Body of pancreas (tissue), 4 donors: ENCODE results near the gene DIS3L2. TPM values are rescaled to one million over a fixed set of nuclear protein-coding genes. Genes with fewer than 3 reads are reported as not detected.

ENCODE experiments used
- ATAC-seq: fragments of 150-250 bp; one replicate; pipeline ENCODE4 v1.9.1; 2016
- DNase-seq, 4 donors: peaks; one replicate each; pipeline ENCODE4 v3.0.0-alpha.2; 2019
- H3K27ac ChIP-seq, 4 donors: fragments of 200-600 bp; sonication (generic); 1 replicate in 3 of 4; 2 replicates in 1 of 4; pipeline versions ENCODE4 v1.5.1 to v1.6.1; 2016 to 2019; ENCODE audit warnings: mild to moderate bottlenecking in 1 of 4, mixed read lengths in 1 of 4, moderate library complexity in 1 of 4
- H3K27me3 ChIP-seq, 2 donors: fragments of 200-600 bp; sonication (generic); one replicate each; pipeline ENCODE4 v1.6.0; 2016; ENCODE audit warnings: mild to moderate bottlenecking in 1 of 2
- H3K36me3 ChIP-seq, 2 donors: fragments of 200-600 bp; sonication (generic); replicated peaks in 1 of 2; 2 replicates each; pipeline ENCODE4 v1.5.1; 2016; ENCODE audit warnings: low read depth in 2 of 2; ENCODE audit not compliant: insufficient read depth in 1 of 2
- H3K4me1 ChIP-seq: fragments of 200-600 bp; sonication (generic); one replicate; pipeline ENCODE4 v1.6.0; 2016
- H3K4me3 ChIP-seq, 2 donors: fragments of 200-600 bp; sonication (generic); 1 replicate in 1 of 2; 2 replicates in 1 of 2; pipeline ENCODE4 v1.5.1; 2016 to 2019
- H3K9me3 ChIP-seq, 3 donors: fragments of 200-600 bp; sonication (generic); 1 replicate in 2 of 3; 2 replicates in 1 of 3; pipeline ENCODE4 v1.5.1; 2016
- CTCF ChIP-seq, 7 experiments: fragments of 450-650 bp in 4 of 7; fragments of 200-600 bp in 3 of 7; sonication (generic) in 3 of 7; IDR thresholded peaks; one replicate each; pipeline ENCODE4 v1.5.1; 2016 to 2019; ENCODE audit warnings: antibody characterized with exemption in 7 of 7
- POLR2A ChIP-seq, 3 donors: fragments of 450-650 bp; IDR thresholded peaks; one replicate each; pipeline ENCODE4 v1.6.1; 2016; ENCODE audit warnings: antibody characterized with exemption in 3 of 3, mild to moderate bottlenecking in 2 of 3
- WGBS, 2 donors: methylation state at CpG; one replicate each; pipeline ENCODE4 v1.1.5; 2017; 5-methylcytosine and 5-hydroxymethylcytosine counted together
- intact Hi-C: fragments of 100-400 bp; cut with DNase I; formaldehyde crosslinking; loops from one replicate; pipeline ENCODE4 v1.15.1; 2023
- total RNA-seq, 2 donors: library from RNA; depleted of rRNA; stranded (reverse); fragments of >200 nt; gene quantifications; one replicate each; pipeline ENCODE4 v1.1.0, GENCODE V29; 2016

DIS3L2 gene
- total RNA-seq, 2 donors from 2014 or later, result 27.8 to 113 TPM

GRCh38 chr2:232341739-232342126, 380.2 kb downstream of the DIS3L2 start:
- no peak for ATAC-seq
- no peaks in the 10 kb centered on the region for H3K36me3 ChIP-seq
- no peak overlapping the region for H3K27ac ChIP-seq
- TF ChIP-seq CTCF (IDR thresholded peaks at IDR 0.05) (no peak), POLR2A (IDR thresholded peaks at IDR 0.05) (no peak)
- no peaks in the 10 kb centered on the region for H3K9me3 ChIP-seq
- intact Hi-C loops, result no loop called here
- no peak overlapping the region for H3K4me3 ChIP-seq
- 83 to 84% methylated on average over 4 of the region's 4 CpGs for WGBS, 2 donors
- no peak for DNase-seq
- no peaks in the 10 kb centered on the region for H3K27me3 ChIP-seq
- no peaks in the 10 kb centered on the region for H3K4me1 ChIP-seq

- DNase-seq (peak in 1 of 4 donors; percentile 4), ATAC-seq (no peak)
- Histone ChIP-seq H3K27me3 (no peaks in the 10 kb centered on the region), H3K9me3 (no peaks in the 10 kb centered on the region), H3K36me3 (no peaks in the 10 kb centered on the region), H3K27ac (no peak overlapping the region), H3K4me3 (no peak overlapping the region), H3K4me1 (no peaks in the 10 kb centered on the region)
- intact Hi-C loops, result no loop called here
- no peak for TF ChIP-seq CTCF (IDR thresholded peaks at IDR 0.05)
- TF ChIP-seq POLR2A (IDR thresholded peaks at IDR 0.05), result no peak
- WGBS, 2 donors, result 69 to 71% methylated on average over 15 to 19 of the region's 19 CpGs
Observed at GRCh38 chr2:232342635-232343565, 381.4 kb downstream of the DIS3L2 start.

- Histone ChIP-seq H3K9me3 (no peaks in the 10 kb centered on the region), H3K27ac (no peak overlapping the region), H3K27me3 (no peaks in the 10 kb centered on the region), H3K4me1 (no peaks in the 10 kb centered on the region), H3K4me3 (no peak overlapping the region), H3K36me3 (no peaks in the 10 kb centered on the region)
- ATAC-seq, result no peak
- WGBS, 2 donors, result 62 to 72% methylated on average over 6 of the region's 6 CpGs
- TF ChIP-seq POLR2A (IDR thresholded peaks at IDR 0.05) (no peak), CTCF (IDR thresholded peaks at IDR 0.05) (no peak)
- no peak for DNase-seq
- intact Hi-C loops, result no loop called here
Observed at GRCh38 chr2:232343821-232344220, 382.3 kb downstream of the DIS3L2 start.

- no peak overlapping the region for H3K4me3 ChIP-seq
- H3K9me3 ChIP-seq, result no peaks in the 10 kb centered on the region
- no peak for ATAC-seq
- TF ChIP-seq CTCF (IDR thresholded peaks at IDR 0.05), result no peak
- no peak for TF ChIP-seq POLR2A (IDR thresholded peaks at IDR 0.05)
- no peak overlapping the region for H3K27ac ChIP-seq
- intact Hi-C loops, result no loop called here
- DNase-seq, result no peak
- no peaks in the 10 kb centered on the region for H3K36me3 ChIP-seq
- H3K27me3 ChIP-seq, result peaks cover 0 to 5% of the 10 kb centered on the region in 2 donors
- no peaks in the 10 kb centered on the region for H3K4me1 ChIP-seq
- 83 to 92% methylated on average over 2 to 8 of the region's 8 CpGs for WGBS, 2 donors
Observed at GRCh38 chr2:232345251-232345650, 383.7 kb downstream of the DIS3L2 start.

- ATAC-seq, result no peak
- Histone ChIP-seq H3K4me3 (no peak overlapping the region), H3K9me3 (no peaks in the 10 kb centered on the region), H3K27ac (no peak overlapping the region), H3K27me3 (peaks cover 0 to 24% of the 10 kb centered on the region in 2 donors), H3K4me1 (peaks cover 20% of the 10 kb centered on the region), H3K36me3 (no peaks in the 10 kb centered on the region)
- DNase-seq, result no peak
- WGBS, 2 donors, result 81 to 87% methylated on average over 6 of the region's 6 CpGs
- no peak for TF ChIP-seq POLR2A (IDR thresholded peaks at IDR 0.05)
- intact Hi-C loops, result no loop called here
Observed at GRCh38 chr2:232347369-232347768, 385.9 kb downstream of the DIS3L2 start.
